ENCODE data around the gene L1CAM. TPM values are rescaled to one million over a fixed set of nuclear protein-coding genes. Genes with fewer than 3 reads are reported as not detected.

L1CAM gene
- polyA plus RNA-seq, 1 of the 3 experiments (the other 2 are of a cell fraction): 1.9 TPM

- no peak overlapping the region for H2AFZ ChIP-seq (ENCODE audit: low read depth)
These were observed 40.5 kb upstream of the L1CAM start for GRCh38 chrX:153926552-153926857.

More at GRCh38 chrX:153926552-153926857, 40.5 kb upstream of the L1CAM start:
- Histone ChIP-seq H3K9ac (0 out of 2 replicates have a peak overlapping the region, but pooled peaks have one; percentile 99), H3F3A (replicated peaks; ENCODE audit: insufficient read depth) (peaks cover 19% of the 10 kb centered on the region), H3K79me2 (ENCODE audit: insufficient read depth) (peaks cover 5% of the 10 kb centered on the region; the same call in 1 of the 2 replicates), H3K9me2 (no peaks in the 10 kb centered on the region), H3K27ac (ENCODE audit: low read depth in 2 of 2, low read length in 1 of 2) (peak overlapping the region; percentile 97; a peak in 3 of 4 replicates), H4K20me1 (ENCODE audit: insufficient read depth) (peaks cover 10% of the 10 kb centered on the region), H3K4me2 (peak overlapping the region; percentile 99), H3K27me3 (ENCODE audit: insufficient read depth) (peaks cover 5% of the 10 kb centered on the region; the same call in 1 of the 2 replicates), H3K4me3 (ENCODE audit: low read depth in 2 of 2, low read length in 1 of 2) (no peak overlapping the region; a peak in 1 of 4 replicates), H3K36me3 (replicated peaks in 1 of 2; ENCODE audit: control insufficient read depth in 1 of 2, insufficient read depth in 2 of 2, low read length in 1 of 2) (peaks cover 3 to 20% of the 10 kb centered on the region in 2 experiments), H3K4me1 (ENCODE audit: control insufficient read depth in 1 of 2, insufficient read depth in 2 of 2, low read depth in 1 of 2, low read length in 1 of 2) (peaks cover 0 to 66% of the 10 kb centered on the region in 2 experiments; a peak in 1 of 4 replicates), H3K9me3 (no peaks in the 10 kb centered on the region)
- TF ChIP-seq TAF1 (IDR thresholded peaks at IDR 0.05; ENCODE audit: borderline replicate concordance, low read depth, low read length) (no peak), CHD2 (IDR thresholded peaks at IDR 0.05; ENCODE audit: low read length, partially characterized antibody) (no peak), FOXJ3 (CRISPR knock-in tag; IDR thresholded peaks at IDR 0.05) (no peak), IRF3 (IDR thresholded peaks at IDR 0.05; ENCODE audit: low read depth, low read length) (no peak), EZH2phosphoT487 (IDR thresholded peaks at IDR 0.05; ENCODE audit: borderline replicate concordance, low read depth) (no peak), RCOR1 (IDR thresholded peaks at IDR 0.05; ENCODE audit: low read length) (no peak), MAX (IDR thresholded peaks at IDR 0.05; ENCODE audit: low read depth) (no peak), FOSL2 (IDR thresholded peaks at IDR 0.05; ENCODE audit: borderline replicate concordance, low read depth) (no peak), GATA2 (CRISPR knock-in tag; IDR thresholded peaks at IDR 0.05) (no peak), TEAD4 (IDR thresholded peaks at IDR 0.05; ENCODE audit: borderline replicate concordance, insufficient read depth) (no peak), FOXM1 (IDR thresholded peaks at IDR 0.05; ENCODE audit: low read depth) (no peak), YY1 (IDR thresholded peaks at IDR 0.05; ENCODE audit: low read depth) (no peak), JUND (IDR thresholded peaks at IDR 0.05) (no peak), MEF2A (IDR thresholded peaks at IDR 0.05; ENCODE audit: borderline replicate concordance, low read depth) (no peak), ELF1 (IDR thresholded peaks at IDR 0.05) (no peak)
- TF ChIP-seq, protein P1, sequence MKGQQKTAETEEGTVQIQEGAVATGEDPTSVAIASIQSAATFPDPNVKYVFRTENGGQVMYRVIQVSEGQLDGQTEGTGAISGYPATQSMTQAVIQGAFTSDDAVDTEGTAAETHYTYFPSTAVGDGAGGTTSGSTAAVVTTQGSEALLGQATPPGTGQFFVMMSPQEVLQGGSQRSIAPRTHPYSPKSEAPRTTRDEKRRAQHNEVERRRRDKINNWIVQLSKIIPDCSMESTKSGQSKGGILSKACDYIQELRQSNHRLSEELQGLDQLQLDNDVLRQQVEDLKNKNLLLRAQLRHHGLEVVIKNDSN (IDR thresholded peaks at IDR 0.05; ENCODE audit: borderline replicate concordance, low read depth): no peak
- TF ChIP-seq, protein P2, sequence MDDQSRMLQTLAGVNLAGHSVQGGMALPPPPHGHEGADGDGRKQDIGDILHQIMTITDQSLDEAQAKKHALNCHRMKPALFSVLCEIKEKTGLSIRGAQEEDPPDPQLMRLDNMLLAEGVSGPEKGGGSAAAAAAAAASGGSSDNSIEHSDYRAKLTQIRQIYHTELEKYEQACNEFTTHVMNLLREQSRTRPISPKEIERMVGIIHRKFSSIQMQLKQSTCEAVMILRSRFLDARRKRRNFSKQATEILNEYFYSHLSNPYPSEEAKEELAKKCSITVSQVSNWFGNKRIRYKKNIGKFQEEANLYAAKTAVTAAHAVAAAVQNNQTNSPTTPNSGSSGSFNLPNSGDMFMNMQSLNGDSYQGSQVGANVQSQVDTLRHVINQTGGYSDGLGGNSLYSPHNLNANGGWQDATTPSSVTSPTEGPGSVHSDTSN (IDR thresholded peaks at IDR 0.05): no peak
- TF ChIP-seq, protein P3, sequence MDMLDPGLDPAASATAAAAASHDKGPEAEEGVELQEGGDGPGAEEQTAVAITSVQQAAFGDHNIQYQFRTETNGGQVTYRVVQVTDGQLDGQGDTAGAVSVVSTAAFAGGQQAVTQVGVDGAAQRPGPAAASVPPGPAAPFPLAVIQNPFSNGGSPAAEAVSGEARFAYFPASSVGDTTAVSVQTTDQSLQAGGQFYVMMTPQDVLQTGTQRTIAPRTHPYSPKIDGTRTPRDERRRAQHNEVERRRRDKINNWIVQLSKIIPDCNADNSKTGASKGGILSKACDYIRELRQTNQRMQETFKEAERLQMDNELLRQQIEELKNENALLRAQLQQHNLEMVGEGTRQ (IDR thresholded peaks at IDR 0.05; ENCODE audit: borderline replicate concordance, low read depth, low read length): no peak
- WGBS (ENCODE audit: low lambda C conversion rate): 0% methylated on average over 1 of the region's 4 CpGs
- ChIA-PET POLR2A (interaction anchor here (0.9 to 1.7 kb wide), 5 partner anchors 16 to 48 kb away, joined by 3 to 9 read pairs (median 5); partner anchors contain the start of gene RENBP), CTCF (interaction anchor here (1.1 to 16.7 kb wide), 8 partner anchors 12 to 163 kb away, joined by 3 to 271 read pairs (median 4); partner anchors contain the start of genes PLXNB3 and RENBP)
- DNase-seq: no peak

Measured in SK-N-SH (cell line).